Measurements from ENCODE around the gene CYLD. TPM values are rescaled to one million over a fixed set of nuclear protein-coding genes. Genes with fewer than 3 reads are reported as not detected.

CYLD gene
- total RNA-seq, 1 donor = 61.9 TPM

DNA sequence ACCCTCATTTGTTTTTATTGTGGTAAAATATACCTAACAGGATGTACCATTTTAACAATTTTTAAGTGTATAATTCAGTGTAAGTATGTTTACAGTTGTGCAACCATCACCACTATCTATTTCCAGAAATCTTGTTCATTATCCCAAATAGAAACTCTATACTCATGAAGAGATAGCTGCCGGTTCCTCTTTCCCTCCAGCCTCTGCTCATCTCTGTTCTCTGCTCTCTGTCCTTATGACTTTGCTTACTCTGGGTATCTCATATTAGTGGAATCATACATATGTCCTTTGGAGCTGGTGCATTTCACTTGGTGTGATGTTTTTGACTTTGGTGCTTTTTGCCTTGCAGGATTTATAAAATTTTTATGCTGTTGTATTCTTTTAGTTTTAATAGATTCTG is 19.4 kb downstream of the CYLD start:
- Histone ChIP-seq H4K20me1 (ENCODE audit: insufficient read depth, low read length) (peaks cover 5% of the 10 kb centered on the region), H3K27ac (ENCODE audit: low read depth, low read length) (no peak overlapping the region), H3K4me1 (ENCODE audit: insufficient read depth, low read length) (peaks cover 9% of the 10 kb centered on the region), H3K79me2 (ENCODE audit: insufficient read depth, low read length) (peaks cover 79% of the 10 kb centered on the region), H2AFZ (ENCODE audit: low read length) (no peak overlapping the region), H3K27me3 (ENCODE audit: insufficient read depth, low read length) (no peaks in the 10 kb centered on the region), H3K9me3 (ENCODE audit: low read depth, low read length) (peaks cover 6% of the 10 kb centered on the region), H3K36me3 (ENCODE audit: insufficient read depth, low read length) (peaks cover 21% of the 10 kb centered on the region), H3K4me3 (ENCODE audit: insufficient read depth, low read length) (no peak overlapping the region), H3K4me2 (ENCODE audit: insufficient read depth, low read length) (no peak overlapping the region)
- no peak for DNase-seq (ENCODE audit: insufficient read length, low spot score, missing footprints)
- TF ChIP-seq, protein P1, sequence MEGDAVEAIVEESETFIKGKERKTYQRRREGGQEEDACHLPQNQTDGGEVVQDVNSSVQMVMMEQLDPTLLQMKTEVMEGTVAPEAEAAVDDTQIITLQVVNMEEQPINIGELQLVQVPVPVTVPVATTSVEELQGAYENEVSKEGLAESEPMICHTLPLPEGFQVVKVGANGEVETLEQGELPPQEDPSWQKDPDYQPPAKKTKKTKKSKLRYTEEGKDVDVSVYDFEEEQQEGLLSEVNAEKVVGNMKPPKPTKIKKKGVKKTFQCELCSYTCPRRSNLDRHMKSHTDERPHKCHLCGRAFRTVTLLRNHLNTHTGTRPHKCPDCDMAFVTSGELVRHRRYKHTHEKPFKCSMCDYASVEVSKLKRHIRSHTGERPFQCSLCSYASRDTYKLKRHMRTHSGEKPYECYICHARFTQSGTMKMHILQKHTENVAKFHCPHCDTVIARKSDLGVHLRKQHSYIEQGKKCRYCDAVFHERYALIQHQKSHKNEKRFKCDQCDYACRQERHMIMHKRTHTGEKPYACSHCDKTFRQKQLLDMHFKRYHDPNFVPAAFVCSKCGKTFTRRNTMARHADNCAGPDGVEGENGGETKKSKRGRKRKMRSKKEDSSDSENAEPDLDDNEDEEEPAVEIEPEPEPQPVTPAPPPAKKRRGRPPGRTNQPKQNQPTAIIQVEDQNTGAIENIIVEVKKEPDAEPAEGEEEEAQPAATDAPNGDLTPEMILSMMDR (IDR thresholded peaks at IDR 0.05; ENCODE audit: extremely low read depth, low read depth, low read length) = no peak

DNA sequence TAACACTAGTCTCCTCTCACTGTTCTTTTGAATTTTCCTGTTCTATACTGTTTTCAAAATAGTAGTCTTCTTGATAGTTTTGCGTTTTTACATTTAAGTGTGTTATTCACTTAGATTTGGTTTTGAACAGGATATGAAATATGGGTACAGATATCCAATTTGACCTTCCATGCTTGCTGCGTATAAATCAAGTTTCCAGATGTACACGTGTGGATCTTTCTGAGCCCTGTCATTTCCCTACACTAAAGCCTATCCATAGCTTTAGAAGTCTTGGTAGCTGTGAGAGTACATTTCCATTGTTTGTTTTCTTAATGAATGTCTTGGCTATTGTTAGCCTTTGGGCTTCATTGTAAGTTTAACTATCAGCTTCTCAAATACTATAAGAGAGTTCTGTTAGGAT is 20.4 kb downstream of the CYLD start:
- Histone ChIP-seq H2AFZ (ENCODE audit: low read length) (no peak overlapping the region), H3K9me3 (ENCODE audit: low read depth, low read length) (peaks cover 6% of the 10 kb centered on the region), H3K4me2 (ENCODE audit: insufficient read depth, low read length) (no peak overlapping the region), H3K79me2 (ENCODE audit: insufficient read depth, low read length) (peaks cover 77% of the 10 kb centered on the region), H4K20me1 (ENCODE audit: insufficient read depth, low read length) (peaks cover 5% of the 10 kb centered on the region), H3K36me3 (ENCODE audit: insufficient read depth, low read length) (peaks cover 24% of the 10 kb centered on the region), H3K4me1 (ENCODE audit: insufficient read depth, low read length) (peaks cover 9% of the 10 kb centered on the region), H3K4me3 (ENCODE audit: insufficient read depth, low read length) (no peak overlapping the region), H3K27ac (ENCODE audit: low read depth, low read length) (no peak overlapping the region), H3K27me3 (ENCODE audit: insufficient read depth, low read length) (no peaks in the 10 kb centered on the region)
- no peak for DNase-seq (ENCODE audit: insufficient read length, low spot score, missing footprints)
- TF ChIP-seq, protein P1 (IDR thresholded peaks at IDR 0.05; ENCODE audit: extremely low read depth, low read depth, low read length) = no peak

- Histone ChIP-seq H2AFZ (ENCODE audit: low read length) (no peak overlapping the region), H3K27ac (ENCODE audit: low read depth, low read length) (no peak overlapping the region), H3K9me3 (ENCODE audit: low read depth, low read length) (peaks cover 6% of the 10 kb centered on the region), H3K4me2 (ENCODE audit: insufficient read depth, low read length) (no peak overlapping the region), H3K4me1 (ENCODE audit: insufficient read depth, low read length) (peaks cover 9% of the 10 kb centered on the region), H4K20me1 (ENCODE audit: insufficient read depth, low read length) (peaks cover 5% of the 10 kb centered on the region), H3K36me3 (ENCODE audit: insufficient read depth, low read length) (peaks cover 20% of the 10 kb centered on the region), H3K4me3 (ENCODE audit: insufficient read depth, low read length) (no peak overlapping the region), H3K79me2 (ENCODE audit: insufficient read depth, low read length) (peaks cover 69% of the 10 kb centered on the region), H3K27me3 (ENCODE audit: insufficient read depth, low read length) (no peaks in the 10 kb centered on the region)
- no peak for DNase-seq (ENCODE audit: insufficient read length, low spot score, missing footprints)
- TF ChIP-seq, protein P1 (IDR thresholded peaks at IDR 0.05; ENCODE audit: extremely low read depth, low read depth, low read length) = no peak
Observed at GRCh38 chr16:50763211-50763610, 21.3 kb downstream of the CYLD start.

DNA sequence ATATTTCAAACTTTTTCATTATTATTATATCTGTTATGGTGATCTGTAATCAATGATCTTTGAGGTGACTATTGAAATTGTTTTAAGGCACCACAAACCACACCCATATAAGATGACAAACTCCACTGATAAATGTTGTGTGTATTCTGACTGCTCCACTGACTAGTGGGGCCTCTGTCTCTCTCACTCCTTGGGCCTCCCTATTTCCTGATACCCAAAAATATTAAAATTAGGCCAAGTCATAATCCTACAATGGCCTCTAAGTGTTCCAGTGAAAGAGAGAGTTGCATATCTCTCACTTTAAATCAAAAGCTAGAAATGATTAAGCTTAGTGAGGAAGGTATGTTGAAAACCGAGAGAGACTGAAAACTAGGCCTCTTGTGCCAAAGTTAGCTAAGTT is 23.4 kb downstream of the CYLD start:
- H3K4me2 ChIP-seq (ENCODE audit: insufficient read depth, low read length) = no peak overlapping the region
- peaks cover 70% of the 10 kb centered on the region for H3K79me2 ChIP-seq (ENCODE audit: insufficient read depth, low read length)
- no peak for DNase-seq (ENCODE audit: insufficient read length, low spot score, missing footprints)
- H3K36me3 ChIP-seq (ENCODE audit: insufficient read depth, low read length) = peaks cover 29% of the 10 kb centered on the region
- H3K4me3 ChIP-seq (ENCODE audit: insufficient read depth, low read length) = no peak overlapping the region
- peaks cover 9% of the 10 kb centered on the region for H3K4me1 ChIP-seq (ENCODE audit: insufficient read depth, low read length)
- H3K27me3 ChIP-seq (ENCODE audit: insufficient read depth, low read length) = no peaks in the 10 kb centered on the region
- peaks cover 5% of the 10 kb centered on the region for H4K20me1 ChIP-seq (ENCODE audit: insufficient read depth, low read length)
- no peak overlapping the region for H3K27ac ChIP-seq (ENCODE audit: low read depth, low read length)
- H3K9me3 ChIP-seq (ENCODE audit: low read depth, low read length) = peaks cover 6% of the 10 kb centered on the region
- TF ChIP-seq, protein P1 (IDR thresholded peaks at IDR 0.05; ENCODE audit: extremely low read depth, low read depth, low read length) = no peak
- no peak overlapping the region for H2AFZ ChIP-seq (ENCODE audit: low read length)

Measured in osteoblast (primary cell).